GM21381 (cell line): ENCODE measurements around the gene OARD1.
A peak's percentile ranks its signal among the peaks of the same experiment; 100 is the strongest.
"Not testable (repeated sequence)": the region's sequence is repeated elsewhere in the genome, so short reads cannot be mapped to it uniquely, and the experiment has no call there.

Experiments
- ATAC-seq: cut with Tn5 transposase; IDR thresholded peaks from one replicate; pipeline ENCODE4 v1.9.1; 2021; ENCODE audit warnings: mild to moderate bottlenecking, moderate library complexity; ENCODE audit not compliant: unreplicated experiment

The OARD1 gene, protein sequence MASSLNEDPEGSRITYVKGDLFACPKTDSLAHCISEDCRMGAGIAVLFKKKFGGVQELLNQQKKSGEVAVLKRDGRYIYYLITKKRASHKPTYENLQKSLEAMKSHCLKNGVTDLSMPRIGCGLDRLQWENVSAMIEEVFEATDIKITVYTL

DNA sequence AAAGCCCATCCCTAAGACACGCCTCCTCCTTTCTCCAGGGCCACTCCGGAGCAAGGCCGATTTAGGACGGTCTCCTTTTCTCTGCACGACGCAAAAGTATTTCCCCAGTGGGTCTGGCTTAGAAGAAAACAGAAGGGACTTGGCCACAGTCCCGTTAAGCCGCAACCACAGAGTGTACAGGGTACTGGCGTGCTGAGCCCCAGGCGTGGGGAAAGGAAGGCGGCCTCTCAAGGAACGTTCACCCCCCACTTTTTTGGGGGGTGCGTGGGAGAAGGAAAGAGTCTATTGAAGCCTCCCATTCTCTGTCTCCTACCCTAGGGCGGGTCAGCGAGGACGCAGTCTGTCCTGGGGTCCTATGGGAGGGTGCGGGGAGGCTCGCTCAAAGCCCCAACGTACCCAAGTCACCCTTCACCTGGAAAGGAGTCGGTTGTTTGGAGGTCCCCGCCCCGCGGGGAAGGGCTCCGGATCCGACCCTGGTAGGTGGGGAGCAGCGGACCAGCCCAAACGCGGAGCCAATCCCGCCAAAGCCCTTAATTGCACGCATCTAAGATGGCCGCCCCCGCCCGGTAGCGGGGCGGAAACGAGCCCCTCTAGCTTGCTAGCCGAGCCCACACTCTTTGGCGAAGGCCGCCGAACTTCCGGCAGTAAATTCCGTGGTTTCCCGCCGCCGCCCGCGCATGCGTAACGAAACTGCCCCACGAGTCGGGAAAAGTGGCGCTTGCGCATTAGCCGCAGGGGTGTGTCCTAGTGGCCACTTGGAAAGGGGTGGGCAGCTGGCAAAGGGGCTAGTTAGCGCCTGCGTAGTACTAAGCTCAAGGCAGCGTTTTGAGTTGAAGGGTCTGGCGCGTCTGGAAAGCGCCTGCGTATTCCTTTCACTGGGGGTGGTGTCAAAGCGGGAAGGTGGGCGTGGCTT, at the start of gene OARD1:
OARD1 (minus strand) TSS at position 434 of the 913 bp plus-strand sequence. CDS start 722 bp downstream, outside the sequence.
- peak; percentile 60 for ATAC-seq

DNA sequence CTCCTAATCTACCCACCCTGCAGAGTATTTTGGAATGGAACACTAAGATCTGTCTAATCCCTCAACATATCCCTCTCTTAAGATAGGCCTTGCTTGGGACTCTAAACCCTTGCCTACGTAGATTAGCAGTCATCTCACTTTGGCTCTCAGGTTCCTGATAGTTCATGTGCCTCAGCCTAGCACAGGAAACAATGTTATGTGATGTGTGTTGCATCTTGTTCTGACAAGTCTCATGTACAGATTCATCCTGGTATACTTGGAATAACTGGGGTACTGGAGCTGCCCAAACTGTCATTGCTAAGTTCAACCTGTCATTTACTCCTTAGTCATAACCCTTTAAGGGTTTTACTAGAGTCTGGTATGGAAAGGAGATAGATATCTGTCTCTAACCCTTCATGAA, 47.9 kb upstream of the OARD1 start:
- no peak for ATAC-seq

DNA sequence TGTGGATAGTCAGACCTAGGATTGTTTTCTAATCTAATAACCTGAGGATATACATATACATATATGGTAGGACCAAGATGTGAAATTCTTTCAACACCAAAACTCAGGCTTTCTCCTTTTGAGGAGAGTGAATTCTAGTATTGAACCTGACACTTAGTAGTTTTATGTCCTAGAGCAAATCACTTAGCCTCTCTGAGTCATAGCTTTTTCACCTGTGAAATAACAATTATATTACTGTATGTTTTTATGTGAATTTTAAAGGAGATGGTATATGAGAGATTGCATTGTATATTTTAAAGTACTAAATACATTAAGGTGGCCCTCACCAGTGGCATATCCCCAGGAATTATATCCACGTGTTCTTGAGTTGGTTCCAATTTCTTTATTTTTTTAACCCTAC, 47.4 kb upstream of the OARD1 start:
- ATAC-seq = no peak

DNA sequence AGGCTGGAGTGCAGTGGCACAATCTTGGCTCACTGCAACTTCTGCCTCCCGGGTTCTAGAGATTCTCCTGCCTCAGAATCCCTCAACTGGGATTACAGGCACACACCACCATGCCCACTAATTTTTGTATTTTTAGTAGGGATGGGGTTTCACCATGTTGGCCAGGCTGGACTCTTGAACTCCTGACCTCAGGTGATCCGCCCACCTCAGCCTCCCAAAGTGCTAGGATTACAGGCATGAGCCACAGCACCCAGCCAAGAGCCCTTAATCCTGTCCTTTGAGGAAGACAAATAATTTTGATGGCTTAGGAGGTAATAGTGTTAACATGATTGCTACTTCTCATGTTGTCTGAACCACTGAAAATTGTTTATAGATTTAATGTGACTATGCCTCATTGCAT, 42.9 kb upstream of the OARD1 start:
- not testable (repeated sequence) for ATAC-seq

DNA sequence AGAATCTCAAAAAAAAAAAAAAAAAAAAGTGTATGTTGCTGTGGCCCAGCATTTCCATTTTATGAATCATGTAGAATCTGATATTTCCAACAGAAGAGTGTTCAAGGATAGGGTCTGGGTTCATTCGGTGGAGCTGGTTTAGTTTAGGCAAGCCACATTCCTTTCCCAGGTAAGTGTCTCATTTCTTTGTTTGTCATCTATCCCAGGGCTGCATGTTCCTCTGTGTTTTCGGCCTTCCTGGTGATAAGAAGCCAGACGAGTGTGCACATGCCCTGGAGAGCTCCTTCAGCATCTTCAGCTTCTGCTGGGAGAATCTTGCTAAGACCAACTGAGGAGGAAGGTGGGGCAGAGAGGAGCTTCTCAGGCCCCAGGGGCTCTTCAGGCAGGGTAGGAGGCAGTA, 38.9 kb upstream of the OARD1 start:
- ATAC-seq = no peak

DNA sequence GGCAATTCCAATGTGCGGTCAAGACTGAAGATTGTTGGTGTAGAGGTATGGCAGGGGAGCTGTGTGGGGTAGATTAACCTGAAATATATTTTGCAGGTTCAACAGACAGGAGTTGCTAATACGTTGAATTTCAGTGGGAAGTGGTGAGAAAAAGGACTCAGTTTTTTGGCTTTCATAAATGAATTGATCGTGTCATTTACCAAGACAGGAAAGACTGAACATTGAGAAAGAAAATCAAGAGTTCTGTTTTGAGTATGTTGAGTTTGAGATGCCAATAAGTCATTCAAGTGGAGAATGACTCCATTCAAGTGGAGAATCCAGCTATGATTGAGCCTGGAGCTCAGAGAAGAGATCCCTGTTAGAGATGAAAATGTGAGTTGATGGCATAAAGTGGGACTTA, 31.7 kb upstream of the OARD1 start:
- ATAC-seq = no peak

DNA sequence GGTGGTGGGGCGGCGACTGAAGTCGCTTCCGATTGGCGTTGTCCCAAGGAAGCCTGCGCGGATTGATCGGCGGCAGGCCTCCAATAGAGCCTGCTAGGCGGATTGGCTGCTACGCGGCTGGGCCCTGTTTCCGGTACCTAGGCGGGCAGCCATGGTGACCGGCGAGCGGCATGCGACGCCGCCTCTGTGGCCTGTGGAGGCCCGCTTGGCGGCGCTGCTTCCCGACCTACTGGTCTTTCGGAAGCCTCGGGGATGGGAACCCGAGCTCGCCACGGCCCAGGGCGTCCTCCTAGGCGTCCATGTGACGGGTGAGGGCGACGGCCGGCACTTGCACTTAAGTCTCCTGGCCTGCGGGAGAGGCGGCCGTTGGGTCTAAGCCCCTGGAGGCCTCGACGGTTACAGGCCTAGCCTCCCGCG, 28.7 kb upstream of the OARD1 start:
- ATAC-seq = no peak

DNA sequence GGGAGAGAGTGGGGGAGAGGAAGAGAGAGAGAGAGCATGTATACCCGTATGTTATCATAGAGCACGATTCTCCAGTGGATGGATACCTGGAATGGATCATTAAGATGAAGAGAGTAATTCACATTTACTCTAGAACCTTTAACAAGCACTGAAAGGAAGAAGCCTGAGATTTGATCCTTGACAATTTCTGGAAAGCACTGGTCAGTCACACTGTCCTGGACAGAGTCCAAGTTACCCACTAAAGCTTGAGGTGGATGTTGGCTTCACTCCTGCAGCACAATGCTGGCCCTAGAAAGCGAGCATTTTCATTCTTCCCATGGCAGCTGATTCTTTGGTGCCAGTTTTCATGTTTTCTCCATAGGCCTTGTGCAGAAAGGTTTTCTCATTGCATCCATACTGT, 26.2 kb upstream of the OARD1 start:
- ATAC-seq = no peak

DNA sequence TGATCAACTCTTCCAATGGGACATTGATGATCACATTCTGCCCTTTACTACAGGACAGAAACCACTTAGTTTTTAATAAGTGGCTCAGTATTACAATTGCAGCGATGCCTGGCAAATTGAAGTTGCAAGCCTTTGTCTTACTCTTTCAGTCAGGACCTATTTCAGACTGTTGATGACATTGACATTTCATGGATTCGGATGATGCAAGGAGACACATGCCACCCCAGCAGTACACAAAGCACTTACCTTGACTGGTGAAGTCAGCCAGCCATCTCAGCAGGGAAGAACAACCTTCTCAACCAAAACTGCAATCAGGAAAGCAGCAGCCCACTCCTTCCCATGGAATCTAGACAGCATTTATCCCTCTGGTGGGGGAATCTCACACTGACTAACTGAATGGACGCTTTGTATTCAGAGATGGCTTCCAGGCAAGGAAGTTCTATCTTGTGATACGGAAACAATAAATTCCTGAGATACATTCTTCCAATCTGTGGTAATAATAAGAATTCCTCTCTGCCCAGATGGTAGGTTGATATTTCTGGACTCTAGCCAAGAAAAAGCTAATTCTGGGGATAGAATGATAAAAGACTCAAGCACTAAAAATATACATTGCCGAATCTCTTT, 25.4 kb upstream of the OARD1 start:
- no peak for ATAC-seq

DNA sequence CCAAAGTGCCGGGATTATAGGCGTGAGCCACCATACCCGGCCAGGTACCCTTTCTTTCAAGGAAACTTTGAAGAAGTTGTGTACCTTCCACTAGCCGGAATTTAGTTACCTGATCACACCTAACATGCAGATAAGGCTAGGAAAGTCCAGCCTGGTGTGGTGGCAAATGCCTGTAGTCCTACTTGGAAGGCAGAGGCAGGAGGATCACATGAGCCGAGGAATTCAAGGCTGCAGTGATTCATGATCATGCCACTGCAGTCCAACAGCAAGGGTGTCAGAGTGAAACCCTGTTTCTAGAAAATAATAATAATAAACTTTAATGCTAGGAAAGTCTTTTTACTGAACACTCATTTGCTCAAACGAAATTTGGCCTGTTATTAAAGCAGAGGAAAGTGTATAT, 21.6 kb upstream of the OARD1 start:
- ATAC-seq = no peak

DNA sequence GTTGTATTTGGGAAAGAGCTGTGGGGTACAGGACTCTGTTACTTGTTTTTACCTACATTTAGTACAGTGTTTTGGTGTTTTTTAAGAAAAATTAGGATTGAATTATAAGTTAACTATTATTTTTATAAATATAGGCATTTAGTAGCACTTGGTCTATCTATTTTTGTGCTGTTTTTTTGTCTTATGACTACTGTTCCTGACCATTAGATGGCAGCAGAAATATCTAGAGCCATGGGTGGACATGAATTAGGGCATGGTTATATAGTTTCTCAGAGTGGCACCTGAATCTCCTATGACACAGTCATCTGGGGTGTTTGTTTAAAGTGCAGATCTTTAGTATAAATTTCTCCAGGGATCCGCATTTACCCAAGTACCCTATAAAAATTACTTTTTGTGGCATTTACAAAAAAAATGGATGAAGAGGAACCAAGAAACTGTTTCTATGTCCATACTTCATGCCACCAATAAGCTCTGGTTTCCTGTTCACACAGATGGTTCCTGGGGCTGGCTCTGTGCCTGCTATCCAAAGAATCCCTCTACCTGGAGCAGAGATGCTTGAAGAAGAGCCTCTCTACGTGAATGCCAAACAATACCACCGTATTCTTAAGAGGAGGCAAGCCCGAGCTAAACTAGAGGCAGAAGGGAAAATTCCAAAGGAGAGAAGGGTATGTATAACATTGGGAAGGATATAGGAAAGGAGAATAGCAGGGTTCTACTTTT, 20.4 kb upstream of the OARD1 start:
- ATAC-seq = no peak

DNA sequence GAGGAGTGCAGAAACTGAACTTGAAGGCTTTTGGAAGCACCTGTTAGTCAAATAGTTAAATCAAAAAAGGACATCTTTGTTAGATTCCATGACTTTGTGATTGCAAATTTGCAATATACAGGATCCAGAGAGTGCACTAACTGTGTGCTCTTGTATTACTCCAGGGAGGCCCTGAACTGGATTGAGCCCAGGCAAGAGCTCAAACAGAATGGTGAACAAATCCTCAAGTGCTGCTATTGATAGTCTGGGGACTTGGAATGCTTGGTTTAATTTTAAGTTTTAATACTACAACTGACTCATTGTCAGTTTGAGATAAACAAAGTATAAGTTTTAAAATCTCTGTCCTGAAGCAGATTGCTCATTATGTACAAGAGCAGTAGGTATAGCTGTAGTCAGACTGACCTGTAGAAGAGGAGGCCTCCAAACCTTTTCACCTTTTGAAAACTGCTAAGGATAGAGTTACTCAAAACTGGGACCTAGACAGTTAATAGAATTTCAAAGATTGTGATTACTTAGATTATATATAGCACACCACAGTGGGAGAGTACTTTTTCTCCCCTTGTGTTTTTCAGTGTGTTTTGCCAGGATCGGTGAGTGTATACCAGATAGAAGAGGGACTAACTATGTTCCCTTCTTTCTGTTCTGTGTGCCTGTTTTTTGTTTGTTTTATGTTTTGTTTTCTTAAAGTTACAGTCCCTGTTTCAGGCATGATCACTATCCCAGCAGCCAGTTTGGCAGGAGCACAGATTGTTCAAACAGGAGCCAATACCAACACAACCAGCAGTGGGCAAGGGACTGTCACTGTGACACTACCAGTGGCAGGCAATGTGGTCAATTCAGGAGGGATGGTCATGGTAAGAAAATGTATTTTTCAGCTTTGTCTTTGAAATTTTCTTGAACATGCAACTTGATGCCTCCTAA, 18.9 kb upstream of the OARD1 start:
- ATAC-seq = no peak

DNA sequence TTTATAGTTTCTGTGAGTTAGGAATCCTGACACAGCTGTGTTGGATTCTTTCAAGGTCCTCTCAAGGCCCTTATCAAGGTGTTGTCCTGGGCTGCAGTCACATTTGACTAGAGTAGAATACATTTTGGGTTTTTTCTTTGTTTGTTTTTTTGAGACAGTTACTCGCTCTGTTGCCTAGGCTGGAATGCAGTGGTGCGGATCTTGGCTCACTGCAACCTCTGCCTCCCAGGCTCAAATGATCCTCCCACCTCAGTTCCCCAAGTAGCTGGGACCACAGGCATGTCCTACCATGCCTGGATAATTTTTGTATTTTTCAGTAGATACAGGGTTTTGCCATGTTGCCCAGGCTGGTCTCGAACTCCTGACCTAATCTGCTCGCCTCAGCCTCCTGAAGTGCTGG, 16.3 kb upstream of the OARD1 start:
- ATAC-seq = no peak

DNA sequence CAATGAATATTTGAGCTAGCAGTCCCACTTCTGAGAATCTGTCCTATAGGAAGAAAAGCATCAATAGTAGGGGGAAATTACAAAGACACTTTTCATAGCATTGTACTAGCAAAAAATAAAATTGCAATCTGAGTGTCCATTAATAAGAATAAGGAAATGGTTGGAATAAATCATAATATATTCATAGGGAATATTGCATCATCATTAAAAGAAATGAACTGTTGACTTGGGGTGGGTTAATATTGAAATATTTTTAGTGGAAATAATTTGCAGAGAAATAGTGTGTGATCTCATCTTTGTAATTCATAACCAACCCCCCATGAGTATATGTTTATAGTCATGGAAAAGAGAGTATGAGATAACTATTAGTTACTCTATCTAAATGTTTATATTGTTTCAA, 13.0 kb upstream of the OARD1 start:
- no peak for ATAC-seq

DNA sequence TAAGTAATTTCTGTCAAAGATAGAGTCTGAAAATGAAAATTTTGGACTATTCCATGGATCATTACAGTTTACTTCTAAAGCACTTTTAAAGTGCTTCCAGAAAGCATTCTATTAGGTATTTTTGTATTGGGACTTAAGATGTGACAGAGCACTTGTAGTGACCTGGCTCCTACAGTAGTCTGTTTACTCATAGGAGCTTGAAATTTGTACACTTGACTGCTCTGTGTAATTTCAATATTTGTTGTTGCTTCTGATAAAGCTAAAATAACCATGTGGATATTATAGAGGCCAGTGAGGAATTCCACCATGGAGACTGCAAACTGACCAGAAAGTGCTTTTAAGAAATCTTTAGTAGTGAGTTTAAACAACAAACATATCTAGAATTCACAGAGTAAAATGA, 10.9 kb upstream of the OARD1 start:
- ATAC-seq = no peak

DNA sequence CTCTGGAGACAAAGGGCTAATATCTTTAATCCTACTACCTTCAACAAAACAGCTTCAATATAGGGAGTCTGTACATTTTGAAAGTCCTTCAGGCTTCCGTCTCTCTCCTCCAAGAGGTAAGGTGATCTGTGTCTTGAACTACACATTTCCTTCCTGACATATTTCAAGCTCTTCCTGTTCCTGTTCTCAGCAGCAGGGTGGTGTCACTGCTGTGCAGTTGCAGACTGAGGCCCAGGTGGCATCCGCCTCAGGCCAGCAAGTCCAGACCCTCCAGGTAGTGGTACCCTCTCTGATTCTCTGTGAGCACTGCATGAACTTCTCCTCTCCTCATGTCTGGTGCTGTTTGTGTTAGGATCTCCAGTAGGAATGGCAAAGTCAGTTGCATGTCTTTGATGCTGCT, 8.5 kb upstream of the OARD1 start:
- no peak for ATAC-seq

DNA sequence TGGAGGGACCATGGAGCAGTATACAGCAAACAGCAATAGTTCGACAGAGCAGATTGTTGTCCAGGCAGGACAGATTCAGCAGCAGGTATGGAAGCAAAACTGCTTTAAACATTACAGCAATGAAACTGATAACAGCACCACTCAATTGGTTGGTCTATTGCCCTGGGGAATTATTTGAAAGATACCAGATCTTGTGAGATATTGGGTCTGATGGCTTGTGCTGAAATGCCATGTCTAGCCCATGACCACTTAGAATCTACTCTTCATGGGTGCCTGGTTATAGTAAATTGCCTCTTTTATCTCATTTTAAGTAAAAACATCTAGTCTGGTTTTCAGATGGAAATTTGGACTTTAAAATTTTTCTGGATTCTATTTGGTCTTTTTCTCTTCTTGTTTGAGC, 6.9 kb upstream of the OARD1 start:
- ATAC-seq = no peak

DNA sequence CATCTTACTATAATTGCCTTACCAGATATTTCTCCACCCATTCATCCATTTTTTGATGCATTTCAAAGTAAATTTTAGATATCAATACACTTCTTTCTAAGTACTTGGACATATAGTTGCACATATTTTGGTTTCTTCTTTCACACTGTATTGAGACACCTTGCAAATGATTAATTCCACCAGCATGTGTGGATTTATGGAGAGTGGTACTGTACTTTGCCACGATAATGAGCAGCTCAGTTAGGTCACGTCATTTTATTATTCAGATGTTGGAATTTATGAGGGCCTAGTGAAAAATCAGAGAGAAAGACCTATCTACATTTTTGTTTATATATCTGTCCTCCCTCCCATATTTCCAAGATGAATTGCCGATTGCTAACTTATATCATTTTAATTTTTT, 5.9 kb upstream of the OARD1 start:
- no peak for ATAC-seq

DNA sequence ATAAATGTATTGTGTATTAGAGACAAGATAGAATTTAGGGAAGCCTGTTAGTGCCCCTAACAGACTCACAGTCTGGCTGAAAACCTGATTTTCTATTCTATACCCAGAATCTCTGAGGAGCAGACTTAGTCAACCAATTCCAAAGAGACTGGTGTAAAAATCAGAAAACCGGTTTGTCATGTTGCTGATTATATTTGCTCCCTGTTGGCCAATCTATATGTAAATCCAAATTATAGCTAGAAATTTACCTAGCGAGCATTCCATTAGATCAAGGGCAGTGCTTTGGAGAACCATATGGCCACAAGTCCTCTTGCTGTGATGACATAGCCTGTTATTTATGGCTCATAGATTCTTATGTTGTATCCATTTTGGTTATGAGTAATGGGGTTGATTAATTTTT, 5.4 kb upstream of the OARD1 start:
- ATAC-seq = no peak
